ENCODE data around the gene ZMYND12.
A peak's percentile ranks its signal among the peaks of the same experiment; 100 is the strongest.

ZMYND12 gene

DNA sequence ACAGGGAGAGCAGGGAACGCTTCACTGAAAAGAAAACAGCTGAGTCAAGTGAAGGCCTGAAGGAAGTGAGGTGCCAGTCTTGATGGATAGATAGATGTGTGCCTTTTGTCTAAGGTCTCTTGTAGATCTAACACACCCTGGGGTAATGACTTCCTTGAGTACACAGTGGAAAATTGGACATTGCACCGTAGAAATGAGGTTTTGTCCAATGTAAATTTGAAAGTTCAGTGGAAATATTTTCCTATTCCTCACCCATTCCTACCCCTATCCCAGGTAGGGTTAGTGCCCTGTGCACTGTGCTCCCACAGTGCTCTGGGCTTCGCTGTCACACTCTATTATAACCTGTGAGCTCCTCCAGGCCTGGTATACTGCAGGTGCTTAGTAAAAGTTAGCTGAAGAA lies 24.3 kb downstream of the ZMYND12 start:
- H3K4me3 ChIP-seq (ENCODE audit: low read length, poor library complexity, severe bottlenecking), result no peak overlapping the region
- TF ChIP-seq, protein P1, sequence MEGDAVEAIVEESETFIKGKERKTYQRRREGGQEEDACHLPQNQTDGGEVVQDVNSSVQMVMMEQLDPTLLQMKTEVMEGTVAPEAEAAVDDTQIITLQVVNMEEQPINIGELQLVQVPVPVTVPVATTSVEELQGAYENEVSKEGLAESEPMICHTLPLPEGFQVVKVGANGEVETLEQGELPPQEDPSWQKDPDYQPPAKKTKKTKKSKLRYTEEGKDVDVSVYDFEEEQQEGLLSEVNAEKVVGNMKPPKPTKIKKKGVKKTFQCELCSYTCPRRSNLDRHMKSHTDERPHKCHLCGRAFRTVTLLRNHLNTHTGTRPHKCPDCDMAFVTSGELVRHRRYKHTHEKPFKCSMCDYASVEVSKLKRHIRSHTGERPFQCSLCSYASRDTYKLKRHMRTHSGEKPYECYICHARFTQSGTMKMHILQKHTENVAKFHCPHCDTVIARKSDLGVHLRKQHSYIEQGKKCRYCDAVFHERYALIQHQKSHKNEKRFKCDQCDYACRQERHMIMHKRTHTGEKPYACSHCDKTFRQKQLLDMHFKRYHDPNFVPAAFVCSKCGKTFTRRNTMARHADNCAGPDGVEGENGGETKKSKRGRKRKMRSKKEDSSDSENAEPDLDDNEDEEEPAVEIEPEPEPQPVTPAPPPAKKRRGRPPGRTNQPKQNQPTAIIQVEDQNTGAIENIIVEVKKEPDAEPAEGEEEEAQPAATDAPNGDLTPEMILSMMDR (conservative IDR thresholded peaks at IDR 0.05; ENCODE audit: low read length), result no peak
- TF ChIP-seq EZH2phosphoT487 (IDR thresholded peaks at IDR 0.05; ENCODE audit: borderline replicate concordance), result no peak
- H3F3A ChIP-seq (ENCODE audit: low read depth), result no peaks in the 10 kb centered on the region
- no peaks in the 10 kb centered on the region for H3K27me3 ChIP-seq (ENCODE audit: insufficient read depth, low read length, poor library complexity, severe bottlenecking)
- H3K4me1 ChIP-seq (ENCODE audit: insufficient read depth, low read length, poor library complexity, severe bottlenecking), result no peaks in the 10 kb centered on the region
- no peaks in the 10 kb centered on the region for H3K9me2 ChIP-seq (replicated peaks; ENCODE audit: low read depth, low read length)
- H3K4me2 ChIP-seq (ENCODE audit: low read depth, low read length, poor library complexity, severe bottlenecking), result no peak overlapping the region
- no peak overlapping the region for H2AFZ ChIP-seq (ENCODE audit: low read length)
- no peak overlapping the region for H3K9ac ChIP-seq (ENCODE audit: low read depth, low read length, poor library complexity, severe bottlenecking)
- no peaks in the 10 kb centered on the region for H4K20me1 ChIP-seq (ENCODE audit: insufficient read depth, low read length, poor library complexity, severe bottlenecking)
- H3K36me3 ChIP-seq (ENCODE audit: insufficient read depth, low read length), result no peaks in the 10 kb centered on the region
- no peaks in the 10 kb centered on the region for H3K9me3 ChIP-seq (ENCODE audit: insufficient read depth, low read depth, low read length)
- no peaks in the 10 kb centered on the region for H3K79me2 ChIP-seq (ENCODE audit: insufficient read depth, low read length)

DNA sequence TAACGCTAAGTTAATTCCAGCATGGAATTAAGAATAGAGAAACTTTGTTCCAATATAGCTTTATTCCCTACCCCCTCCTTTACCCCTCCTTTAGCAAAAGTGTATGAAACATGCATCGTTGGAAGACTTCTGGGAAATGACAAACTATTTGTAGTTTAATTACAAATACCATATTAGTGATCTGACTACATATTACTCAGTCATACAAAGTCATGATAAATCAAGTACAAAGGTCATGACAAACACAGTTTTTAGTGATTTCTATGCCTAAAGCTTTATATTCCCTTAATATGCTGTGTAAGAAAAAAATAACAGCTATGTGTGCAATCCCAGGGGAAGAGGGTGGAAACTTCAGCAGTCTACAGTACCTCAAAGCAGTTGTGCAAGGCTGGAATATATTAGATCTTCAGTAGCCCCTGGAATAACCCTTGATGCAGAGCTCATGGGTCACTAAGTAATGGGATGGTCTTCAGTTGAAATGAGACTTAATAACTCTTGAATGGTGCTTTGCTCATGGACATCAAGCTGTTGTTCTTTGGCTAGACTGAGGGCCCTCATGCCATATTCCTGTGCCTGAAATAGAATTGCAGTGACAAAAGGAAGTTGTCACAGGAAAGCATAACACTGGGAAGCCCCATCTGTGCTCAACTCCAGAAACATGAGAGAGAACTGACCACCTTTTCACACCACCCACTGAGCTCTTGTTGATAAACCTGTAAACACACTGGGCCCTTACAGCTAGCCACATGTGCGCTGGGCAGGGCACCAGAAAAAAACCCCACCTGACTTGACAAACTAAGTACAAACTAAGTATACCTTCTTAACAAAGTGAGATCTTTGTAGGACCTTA lies 25.3 kb downstream of the ZMYND12 start:
- H3K4me2 ChIP-seq (ENCODE audit: low read depth, low read length, poor library complexity, severe bottlenecking), result no peak overlapping the region
- H3K27me3 ChIP-seq (ENCODE audit: insufficient read depth, low read length, poor library complexity, severe bottlenecking), result no peaks in the 10 kb centered on the region
- H3K9ac ChIP-seq (ENCODE audit: low read depth, low read length, poor library complexity, severe bottlenecking), result no peak overlapping the region
- no peaks in the 10 kb centered on the region for H3K9me2 ChIP-seq (replicated peaks; ENCODE audit: low read depth, low read length)
- peak overlapping the region; percentile 4; the same call in 1 of the 2 replicates for H2AFZ ChIP-seq (ENCODE audit: low read length)
- no peaks in the 10 kb centered on the region for H3K4me1 ChIP-seq (ENCODE audit: insufficient read depth, low read length, poor library complexity, severe bottlenecking)
- no peaks in the 10 kb centered on the region for H3K9me3 ChIP-seq (ENCODE audit: insufficient read depth, low read depth, low read length)
- TF ChIP-seq, protein P1 (conservative IDR thresholded peaks at IDR 0.05; ENCODE audit: low read length), result no peak
- TF ChIP-seq EZH2phosphoT487 (IDR thresholded peaks at IDR 0.05; ENCODE audit: borderline replicate concordance), result no peak
- H4K20me1 ChIP-seq (ENCODE audit: insufficient read depth, low read length, poor library complexity, severe bottlenecking), result no peaks in the 10 kb centered on the region
- H3K4me3 ChIP-seq (ENCODE audit: low read length, poor library complexity, severe bottlenecking), result no peak overlapping the region
- no peaks in the 10 kb centered on the region for H3F3A ChIP-seq (ENCODE audit: low read depth)
- no peaks in the 10 kb centered on the region for H3K36me3 ChIP-seq (ENCODE audit: insufficient read depth, low read length)
- no peaks in the 10 kb centered on the region for H3K79me2 ChIP-seq (ENCODE audit: insufficient read depth, low read length)

- H2AFZ ChIP-seq (ENCODE audit: low read length), result no peak overlapping the region
Measured at GRCh38 chr1:42429603-42430002, 26.2 kb downstream of the ZMYND12 start.

More at GRCh38 chr1:42429603-42430002, 26.2 kb downstream of the ZMYND12 start:
- H3K4me1 ChIP-seq (ENCODE audit: insufficient read depth, low read length, poor library complexity, severe bottlenecking), result no peaks in the 10 kb centered on the region
- no peaks in the 10 kb centered on the region for H4K20me1 ChIP-seq (ENCODE audit: insufficient read depth, low read length, poor library complexity, severe bottlenecking)
- no peak overlapping the region for H3K4me3 ChIP-seq (ENCODE audit: low read length, poor library complexity, severe bottlenecking)
- H3K9ac ChIP-seq (ENCODE audit: low read depth, low read length, poor library complexity, severe bottlenecking), result no peak overlapping the region
- H3K4me2 ChIP-seq (ENCODE audit: low read depth, low read length, poor library complexity, severe bottlenecking), result no peak overlapping the region
- no peaks in the 10 kb centered on the region for H3K36me3 ChIP-seq (ENCODE audit: insufficient read depth, low read length)
- H3K27me3 ChIP-seq (ENCODE audit: insufficient read depth, low read length, poor library complexity, severe bottlenecking), result no peaks in the 10 kb centered on the region
- H3F3A ChIP-seq (ENCODE audit: low read depth), result no peaks in the 10 kb centered on the region
- H3K79me2 ChIP-seq (ENCODE audit: insufficient read depth, low read length), result no peaks in the 10 kb centered on the region
- TF ChIP-seq, protein P1 (conservative IDR thresholded peaks at IDR 0.05; ENCODE audit: low read length), result no peak
- no peak for TF ChIP-seq EZH2phosphoT487 (IDR thresholded peaks at IDR 0.05; ENCODE audit: borderline replicate concordance)
- H3K9me2 ChIP-seq (replicated peaks; ENCODE audit: low read depth, low read length), result no peaks in the 10 kb centered on the region
- no peaks in the 10 kb centered on the region for H3K9me3 ChIP-seq (ENCODE audit: insufficient read depth, low read depth, low read length)

All from Loucy (cell line).